K562 (cell line): ENCODE data around the gene BPI.
A peak's percentile ranks its signal among the peaks of the same experiment; 100 is the strongest.

Source experiments
- GATA2 ChIP-seq: sonication (generic); formaldehyde crosslinking; IDR thresholded peaks from 2 replicates; pipeline ENCODE4 v1.4.0; 2020; ENCODE audit warnings: mild to moderate bottlenecking, missing genetic modification reagents
- POLR2G ChIP-seq: fragments of 200-400 bp; formaldehyde crosslinking; IDR thresholded peaks from 2 replicates; pipeline ENCODE4 v1.6.1; 2017; ENCODE audit warnings: low read depth, mild to moderate bottlenecking, antibody characterized with exemption, low read length, moderate library complexity
- TF ChIP-seq, protein P1 (sequence below), 3 experiments: IDR thresholded peaks in 2 of 3; conservative IDR thresholded peaks in 1 of 3; 2 replicates each; pipeline ENCODE4 v1.5.1; 2011 to 2012; ENCODE audit warnings: low read length in 3 of 3, mild to moderate bottlenecking in 3 of 3, control low read depth in 2 of 3, improper control_type of control experiment in 1 of 3, inconsistent platforms in 1 of 3, low read depth in 1 of 3, mixed read lengths in 1 of 3, moderate library complexity in 1 of 3; ENCODE audit not compliant: insufficient read depth in 2 of 3

DNA sequence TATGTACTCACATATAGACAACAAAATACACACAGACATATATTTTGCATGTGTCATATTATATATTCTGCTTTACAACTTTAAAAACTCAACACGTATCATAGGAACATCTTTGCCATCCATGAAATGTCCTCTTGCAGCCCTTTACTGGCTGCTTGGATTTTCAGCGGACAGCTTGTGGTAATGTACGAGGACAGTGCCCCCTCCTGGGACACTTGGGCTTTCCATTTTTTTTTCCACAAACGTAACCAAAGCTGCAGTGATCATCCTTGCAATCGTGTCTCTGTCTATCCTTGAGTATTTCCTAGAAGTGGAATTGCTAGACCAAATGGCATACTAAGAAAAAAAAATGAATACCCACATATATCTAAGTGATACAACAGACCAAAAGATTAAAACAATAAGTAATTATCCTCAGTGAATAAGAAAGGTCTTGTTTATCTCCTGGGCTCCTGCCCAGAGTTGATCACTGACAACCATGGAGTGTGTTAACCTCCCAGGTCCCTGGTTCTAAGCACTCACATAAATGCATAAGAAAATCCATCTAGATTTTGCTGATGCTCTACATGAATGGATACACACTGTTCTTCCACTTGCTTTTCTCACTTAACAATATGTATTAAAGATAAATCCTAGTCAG is 18.1 kb downstream of the BPI start:
- no peak for TF ChIP-seq GATA2 (CRISPR knock-in tag)
- TF ChIP-seq, protein P1, sequence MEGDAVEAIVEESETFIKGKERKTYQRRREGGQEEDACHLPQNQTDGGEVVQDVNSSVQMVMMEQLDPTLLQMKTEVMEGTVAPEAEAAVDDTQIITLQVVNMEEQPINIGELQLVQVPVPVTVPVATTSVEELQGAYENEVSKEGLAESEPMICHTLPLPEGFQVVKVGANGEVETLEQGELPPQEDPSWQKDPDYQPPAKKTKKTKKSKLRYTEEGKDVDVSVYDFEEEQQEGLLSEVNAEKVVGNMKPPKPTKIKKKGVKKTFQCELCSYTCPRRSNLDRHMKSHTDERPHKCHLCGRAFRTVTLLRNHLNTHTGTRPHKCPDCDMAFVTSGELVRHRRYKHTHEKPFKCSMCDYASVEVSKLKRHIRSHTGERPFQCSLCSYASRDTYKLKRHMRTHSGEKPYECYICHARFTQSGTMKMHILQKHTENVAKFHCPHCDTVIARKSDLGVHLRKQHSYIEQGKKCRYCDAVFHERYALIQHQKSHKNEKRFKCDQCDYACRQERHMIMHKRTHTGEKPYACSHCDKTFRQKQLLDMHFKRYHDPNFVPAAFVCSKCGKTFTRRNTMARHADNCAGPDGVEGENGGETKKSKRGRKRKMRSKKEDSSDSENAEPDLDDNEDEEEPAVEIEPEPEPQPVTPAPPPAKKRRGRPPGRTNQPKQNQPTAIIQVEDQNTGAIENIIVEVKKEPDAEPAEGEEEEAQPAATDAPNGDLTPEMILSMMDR (IDR thresholded peaks at IDR 0.05 in 2 of 3, conservative IDR thresholded peaks at IDR 0.05 in 1 of 3; ENCODE audit: insufficient read depth in 2 of 3, low read depth in 1 of 3, low read length in 3 of 3), result peak; percentile 74 to 80 (median 75)
- TF ChIP-seq POLR2G, result no peak
